Measurements from ENCODE around the gene CLDND1.

DNA sequence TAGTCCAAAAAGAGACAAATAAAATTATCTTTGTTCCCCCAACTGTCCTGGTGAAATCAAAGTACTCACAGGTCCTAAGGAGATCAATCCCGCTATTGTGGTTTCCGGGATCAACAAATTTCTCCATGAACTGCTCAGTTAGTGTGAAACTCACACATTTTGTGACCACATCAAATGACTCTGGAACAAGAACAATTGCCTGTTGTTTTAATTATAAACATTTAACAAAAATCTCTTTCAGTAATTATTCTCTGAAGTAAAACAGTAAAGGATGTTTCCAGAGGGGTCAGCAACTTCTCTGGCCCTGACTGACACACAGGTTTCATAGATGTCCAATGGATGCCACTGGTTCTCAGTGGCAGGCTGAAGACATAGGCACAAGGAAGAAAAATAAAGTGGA, 3.9 kb downstream of the CLDND1 start:
- no peak for TF ChIP-seq POLR2A (IDR thresholded peaks at IDR 0.05)
- TF ChIP-seq, protein P1, sequence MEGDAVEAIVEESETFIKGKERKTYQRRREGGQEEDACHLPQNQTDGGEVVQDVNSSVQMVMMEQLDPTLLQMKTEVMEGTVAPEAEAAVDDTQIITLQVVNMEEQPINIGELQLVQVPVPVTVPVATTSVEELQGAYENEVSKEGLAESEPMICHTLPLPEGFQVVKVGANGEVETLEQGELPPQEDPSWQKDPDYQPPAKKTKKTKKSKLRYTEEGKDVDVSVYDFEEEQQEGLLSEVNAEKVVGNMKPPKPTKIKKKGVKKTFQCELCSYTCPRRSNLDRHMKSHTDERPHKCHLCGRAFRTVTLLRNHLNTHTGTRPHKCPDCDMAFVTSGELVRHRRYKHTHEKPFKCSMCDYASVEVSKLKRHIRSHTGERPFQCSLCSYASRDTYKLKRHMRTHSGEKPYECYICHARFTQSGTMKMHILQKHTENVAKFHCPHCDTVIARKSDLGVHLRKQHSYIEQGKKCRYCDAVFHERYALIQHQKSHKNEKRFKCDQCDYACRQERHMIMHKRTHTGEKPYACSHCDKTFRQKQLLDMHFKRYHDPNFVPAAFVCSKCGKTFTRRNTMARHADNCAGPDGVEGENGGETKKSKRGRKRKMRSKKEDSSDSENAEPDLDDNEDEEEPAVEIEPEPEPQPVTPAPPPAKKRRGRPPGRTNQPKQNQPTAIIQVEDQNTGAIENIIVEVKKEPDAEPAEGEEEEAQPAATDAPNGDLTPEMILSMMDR (IDR thresholded peaks at IDR 0.05), result no peak
